Kidney (tissue), 14 donors: ENCODE data around the gene MYDGF. TPM values are rescaled to one million over a fixed set of nuclear protein-coding genes. Genes with fewer than 3 reads are reported as not detected.

Experiments used
- DNase-seq, 5 donors: peaks; one replicate each; pipeline ENCODE4 v3.0.0-alpha.2; 2013 to 2020
- FAIRE-seq: peaks from 2 replicates; lab custom pipeline; 2012; peaks lifted over from hg19 to GRCh38; lab: Jason Lieb, UNC
- H3K27ac ChIP-seq, 2 donors: one replicate each; pipeline ENCODE4 v1.7.0; 2013; ENCODE audit warnings: low read depth in 2 of 2, low read length in 2 of 2, inconsistent platforms in 1 of 2
- H3K27me3 ChIP-seq: one replicate; pipeline ENCODE4 v1.7.1; 2013; ENCODE audit warnings: low read length, inconsistent platforms; ENCODE audit not compliant: control insufficient read depth, insufficient read depth
- H3K36me3 ChIP-seq, 3 donors: one replicate each; pipeline versions ENCODE4 v1.7.0 to v1.7.1; 2013; ENCODE audit warnings: low read length in 3 of 3, control low read depth in 1 of 3, inconsistent platforms in 1 of 3; ENCODE audit not compliant: insufficient read depth in 3 of 3, control insufficient read depth in 2 of 3
- H3K4me1 ChIP-seq, 3 donors: one replicate each; pipeline versions ENCODE4 v1.7.0 to v1.7.1; 2013; ENCODE audit warnings: low read length in 3 of 3, inconsistent platforms in 1 of 3, low read depth in 1 of 3; ENCODE audit not compliant: control insufficient read depth in 2 of 3, insufficient read depth in 2 of 3
- H3K4me3 ChIP-seq, 3 donors: one replicate each; pipeline versions ENCODE4 v1.7.0 to v1.8.1; 2013; ENCODE audit warnings: low read length in 3 of 3, control low read depth in 1 of 3, inconsistent platforms in 1 of 3
- H3K9ac ChIP-seq, 3 donors: one replicate each; pipeline versions ENCODE4 v1.7.0 to v1.7.1; 2013; ENCODE audit warnings: low read length in 3 of 3, control low read depth in 1 of 3, inconsistent platforms in 1 of 3
- H3K9me3 ChIP-seq, 3 donors: one replicate each; pipeline versions ENCODE4 v1.7.0 to v1.7.1; 2013; ENCODE audit warnings: low read length in 3 of 3, control low read depth in 1 of 3, inconsistent platforms in 1 of 3; ENCODE audit not compliant: control insufficient read depth in 2 of 3, insufficient read depth in 1 of 3
- CTCF ChIP-seq: IDR thresholded peaks from 3 replicates; pipeline ENCODE4 v1.5.1; 2012; ENCODE audit warnings: mild to moderate bottlenecking, moderate library complexity, borderline replicate concordance; ENCODE audit not compliant: insufficient read depth; ENCODE audit errors: extremely low read depth
- intact Hi-C: fragments of 100-400 bp; cut with DNase I; formaldehyde crosslinking; loops from one replicate; pipeline ENCODE4 v1.11.1; 2022
- polyA plus RNA-seq: library from polyadenylated mRNA; stranded (reverse); fragments of 350-450 nt; fragmentation: Illumina TruSeq; extraction: RNeasy Lipid Tissue Mini Kit (QIAGEN cat#74804); gene quantifications from one replicate; pipeline ENCODE4 v1.2.3, GENCODE V29; 2014; ENCODE audit warnings: low read depth, low replicate concordance; ENCODE audit not compliant: insufficient read depth
- total RNA-seq: library from RNA; stranded (reverse); fragmentation: NEBNext Ultra II Directional; extraction: Animal tissue kit (Norgen Biotek cat#: 25700); gene quantifications from one replicate; pipeline ENCODE4 v1.2.1, GENCODE V29; 2021
- donor health status: control.
- donor health status: control.
- donor health status: control.
- donor health status: control.
- donor health status: control.
- donor health status: DM: yes; HTN: yes; CAD: no.
- donor health status: Normal renal cell carcinoma (clear cell type).

MYDGF gene
- total and polyA plus RNA-seq, 2 donors from 2014 or later = 75.8 to 85.5 TPM

- no peak for DNase-seq
- no peak for TF ChIP-seq CTCF
- Histone ChIP-seq H3K36me3 (peaks cover 5 to 50% (median 30%) of the 10 kb centered on the region in 3 donors), H3K9me3 (no peaks in the 10 kb centered on the region), H3K4me1 (no peaks in the 10 kb centered on the region), H3K27me3 (no peaks in the 10 kb centered on the region), H3K27ac (no peak overlapping the region), H3K9ac (no peak overlapping the region), H3K4me3 (no peak overlapping the region)
- no peak for FAIRE-seq
- intact Hi-C loops = no loop called here
These were observed 20.2 kb upstream of the MYDGF start for GRCh38 chr19:4690361-4690760.

- no peak for DNase-seq
- intact Hi-C loops = no loop called here
- Histone ChIP-seq H3K4me1 (no peaks in the 10 kb centered on the region), H3K4me3 (no peak overlapping the region), H3K9ac (no peak overlapping the region), H3K27me3 (no peaks in the 10 kb centered on the region), H3K36me3 (peaks cover 5 to 44% (median 24%) of the 10 kb centered on the region in 3 donors), H3K9me3 (no peaks in the 10 kb centered on the region), H3K27ac (no peak overlapping the region)
- FAIRE-seq = no peak
- TF ChIP-seq CTCF = no peak
These were observed 19.3 kb upstream of the MYDGF start for GRCh38 chr19:4689403-4689802.

- no peak for DNase-seq
- Histone ChIP-seq H3K27ac (no peak overlapping the region), H3K36me3 (peaks cover 2 to 38% (median 22%) of the 10 kb centered on the region in 3 donors), H3K9me3 (no peaks in the 10 kb centered on the region), H3K4me3 (no peak overlapping the region), H3K27me3 (no peaks in the 10 kb centered on the region), H3K4me1 (no peaks in the 10 kb centered on the region), H3K9ac (no peak overlapping the region)
- intact Hi-C loops = no loop called here
- TF ChIP-seq CTCF = no peak
- no peak for FAIRE-seq
These were observed 18.4 kb upstream of the MYDGF start for GRCh38 chr19:4688587-4688986.

DNA sequence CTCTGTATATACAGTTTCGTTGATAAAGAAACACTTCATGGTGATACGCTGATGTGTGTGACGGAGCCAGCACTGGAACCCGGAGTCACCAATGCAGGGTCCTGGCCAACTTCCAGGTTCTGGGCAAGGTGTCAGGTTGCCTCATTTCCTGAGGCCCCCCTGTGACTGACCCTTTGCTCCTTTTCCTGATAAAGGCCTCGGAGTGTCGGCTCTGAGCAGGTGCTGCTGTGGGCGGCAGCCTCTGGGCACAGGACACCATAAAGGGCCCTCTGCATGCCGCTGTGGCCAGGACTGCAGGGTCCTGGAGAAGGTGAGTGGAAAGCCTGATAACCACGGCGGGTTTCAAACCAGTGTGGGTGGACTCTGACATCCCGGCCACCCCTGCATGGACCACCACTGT lies 17.3 kb upstream of the MYDGF start:
- intact Hi-C loops = no loop called here
- H3K9me3 ChIP-seq = no peaks in the 10 kb centered on the region
- H3K4me1 ChIP-seq = no peaks in the 10 kb centered on the region
- H3K27me3 ChIP-seq = no peaks in the 10 kb centered on the region
- H3K27ac ChIP-seq = no peak overlapping the region
- DNase-seq (no peak), FAIRE-seq (no peak)
- H3K4me3 ChIP-seq = no peak overlapping the region
- TF ChIP-seq CTCF = no peak
- peaks cover 2 to 35% (median 19%) of the 10 kb centered on the region in 3 donors for H3K36me3 ChIP-seq
- H3K9ac ChIP-seq = no peak overlapping the region
